Erythroblast (primary cell): ENCODE measurements around the gene FGD4.

Source experiments
- GATA1 ChIP-seq: IDR thresholded peaks from 2 replicates; pipeline ENCODE4 v1.6.1; 2011; ENCODE audit warnings: low read depth, mild to moderate bottlenecking, control low read depth, low read length, moderate library complexity
- POLR2A ChIP-seq: IDR thresholded peaks from 2 replicates; pipeline ENCODE4 v1.6.1; 2011; ENCODE audit warnings: mild to moderate bottlenecking, low read length

DNA sequence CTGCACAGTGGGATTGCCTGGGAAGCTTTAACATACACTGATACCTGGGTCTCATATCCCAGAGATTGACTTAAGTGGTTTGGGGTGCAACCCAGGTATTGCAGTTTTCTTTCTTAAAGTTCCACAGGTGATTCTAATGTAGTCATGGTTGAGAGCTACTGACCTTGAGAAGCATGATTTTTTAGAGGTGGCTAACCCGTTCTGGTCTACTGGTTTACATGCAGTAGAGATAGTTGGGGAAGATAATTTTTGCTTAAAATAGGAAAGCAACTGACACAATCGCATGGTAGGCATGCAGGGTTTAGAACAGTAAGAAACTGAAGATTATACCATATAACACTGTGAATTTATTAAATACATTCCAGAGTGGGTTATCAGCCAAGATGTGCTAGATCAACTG, 145.5 kb downstream of the FGD4 start:
- TF ChIP-seq POLR2A (no peak), GATA1 (no peak)
